GM18502 (cell line): ENCODE results near the gene DDX39A.
"Not testable (repeated sequence)": the region's sequence is repeated elsewhere in the genome, so short reads cannot be mapped to it uniquely, and the experiment has no call there.

Experiments
- ATAC-seq: cut with Tn5 transposase; IDR thresholded peaks from one replicate; pipeline ENCODE4 v1.9.1; 2021; ENCODE audit warnings: mild to moderate bottlenecking; ENCODE audit not compliant: unreplicated experiment, poor library complexity

The DDX39A gene

DNA sequence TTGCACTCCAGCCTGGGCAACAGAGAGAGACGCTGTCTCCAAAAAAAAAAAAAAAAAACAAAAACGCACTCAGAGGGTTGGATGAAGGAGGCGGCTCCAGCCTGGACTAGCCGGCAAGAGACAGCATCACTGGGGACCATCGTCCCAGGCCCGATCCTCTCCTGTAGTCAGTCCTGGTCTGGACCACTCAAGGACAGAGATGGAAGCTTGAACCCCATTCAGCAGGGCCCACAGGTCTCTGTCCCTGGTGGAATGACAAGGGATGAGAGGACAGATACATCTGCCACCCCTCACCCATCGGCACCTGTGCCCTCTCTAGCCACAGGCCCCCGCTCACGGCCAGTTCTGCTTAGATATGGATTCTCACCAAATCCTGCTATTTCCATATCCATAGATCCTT lies 23.9 kb downstream of the DDX39A start:
- no peak for ATAC-seq

DNA sequence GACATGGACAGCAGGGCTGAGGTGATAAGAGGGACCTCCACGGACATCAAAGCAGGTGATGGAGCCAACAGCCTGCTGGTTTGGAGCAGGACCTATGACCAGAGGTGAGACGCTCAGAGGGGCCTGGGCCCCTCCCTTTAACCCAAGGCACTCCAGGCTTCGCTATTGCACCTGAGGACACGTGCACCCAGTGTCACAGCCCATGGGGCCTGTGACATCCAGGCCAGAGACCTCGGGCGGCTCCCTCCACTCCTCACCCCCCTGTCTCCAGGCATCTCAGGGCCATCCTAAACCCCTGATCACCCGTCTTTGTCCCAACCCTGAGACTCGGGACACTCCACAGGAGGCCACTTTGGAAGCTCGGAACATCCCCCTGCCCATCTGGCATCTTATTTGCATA lies 25.0 kb downstream of the DDX39A start:
- ATAC-seq: no peak

DNA sequence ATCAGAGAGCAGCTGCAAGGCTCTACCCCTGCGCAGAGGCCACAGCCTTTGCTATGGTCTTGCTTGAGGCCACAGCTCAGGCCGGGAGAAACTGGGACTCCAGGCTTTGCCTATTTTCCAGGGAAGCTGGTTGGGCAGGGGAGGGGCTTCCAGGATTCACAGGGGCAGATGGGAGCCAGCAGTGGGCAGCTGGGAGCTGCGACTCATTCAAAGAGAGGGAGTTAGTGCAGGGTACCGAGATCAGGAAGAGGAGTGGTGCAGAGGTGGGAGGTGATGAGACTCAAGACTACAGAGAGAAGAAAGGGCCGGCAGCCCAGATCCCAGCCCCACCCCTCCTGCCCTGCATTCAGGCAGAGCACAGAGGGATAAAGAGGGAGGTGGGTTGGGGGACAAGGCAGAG lies 25.8 kb downstream of the DDX39A start:
- ATAC-seq: no peak

DNA sequence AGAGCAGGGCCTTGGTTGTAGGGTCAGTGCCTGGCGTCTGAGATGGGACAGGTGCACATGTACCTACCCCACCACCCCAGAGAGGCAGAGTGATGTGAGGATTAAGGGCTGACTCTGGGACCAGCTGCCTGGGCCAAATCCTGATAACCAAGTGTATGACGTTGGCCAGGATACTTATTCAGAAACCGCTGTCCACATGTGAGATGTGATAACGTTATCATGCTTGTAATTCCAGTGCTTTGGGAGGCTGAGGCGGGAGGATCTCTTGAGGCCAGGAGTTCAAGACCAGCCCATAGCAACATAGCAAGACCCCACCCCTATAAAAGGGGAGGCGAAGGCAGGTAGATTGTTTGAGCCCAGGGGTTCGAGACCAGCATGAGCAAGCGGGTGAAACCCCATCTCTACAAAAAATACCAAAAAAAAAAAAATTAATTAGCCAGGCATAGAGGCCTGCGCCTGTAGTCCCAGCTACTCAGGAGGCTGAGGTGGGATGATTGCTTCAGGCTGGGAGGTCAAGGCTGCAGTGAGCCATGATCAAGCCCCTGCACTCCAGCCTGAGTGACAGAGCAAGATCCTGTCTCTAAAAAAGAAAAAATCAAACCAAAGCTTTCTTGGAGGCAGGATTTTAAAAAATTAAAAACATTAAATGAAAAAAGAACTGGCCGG lies 27.9 kb downstream of the DDX39A start:
- no peak for ATAC-seq

DNA sequence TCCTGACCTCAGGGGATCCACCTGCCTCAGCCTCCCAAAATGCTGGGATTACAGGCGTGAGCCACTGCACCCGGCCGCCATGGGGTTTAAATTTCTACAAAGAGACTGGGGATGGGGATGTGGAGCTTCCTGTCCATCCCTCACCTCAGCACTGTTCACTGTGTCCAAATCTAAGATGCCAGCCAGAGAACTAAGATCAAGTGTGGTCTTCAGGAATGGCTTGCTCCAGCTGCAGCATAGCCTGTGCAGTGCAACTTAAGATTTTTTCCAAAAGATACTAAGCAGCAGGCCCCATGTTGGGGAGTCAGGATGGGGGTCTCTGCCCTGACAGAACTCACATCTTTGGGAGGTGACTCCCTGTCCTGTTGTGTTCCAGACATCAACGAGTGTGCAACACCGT lies 28.6 kb downstream of the DDX39A start:
- no peak for ATAC-seq

DNA sequence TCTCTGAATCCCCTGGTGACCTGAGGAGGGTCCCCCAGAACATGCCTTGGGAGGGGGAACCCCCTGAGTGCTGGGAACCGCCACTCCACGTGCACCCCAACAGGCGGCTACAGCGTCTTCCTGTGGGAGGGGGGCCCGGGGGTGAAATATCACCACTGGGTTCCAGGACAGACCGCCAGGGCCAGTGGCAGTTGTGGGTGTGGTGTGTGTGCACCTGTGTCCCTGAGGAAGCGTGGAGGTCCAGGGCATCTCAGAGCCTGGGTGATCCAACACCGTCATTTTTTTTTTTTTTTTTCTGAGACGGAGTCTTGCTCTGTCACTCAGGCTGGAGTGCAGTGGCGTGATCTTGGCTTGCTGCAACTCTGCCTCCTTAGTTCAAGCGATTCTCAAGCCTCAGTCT lies 33.6 kb downstream of the DDX39A start:
- ATAC-seq: no peak

DNA sequence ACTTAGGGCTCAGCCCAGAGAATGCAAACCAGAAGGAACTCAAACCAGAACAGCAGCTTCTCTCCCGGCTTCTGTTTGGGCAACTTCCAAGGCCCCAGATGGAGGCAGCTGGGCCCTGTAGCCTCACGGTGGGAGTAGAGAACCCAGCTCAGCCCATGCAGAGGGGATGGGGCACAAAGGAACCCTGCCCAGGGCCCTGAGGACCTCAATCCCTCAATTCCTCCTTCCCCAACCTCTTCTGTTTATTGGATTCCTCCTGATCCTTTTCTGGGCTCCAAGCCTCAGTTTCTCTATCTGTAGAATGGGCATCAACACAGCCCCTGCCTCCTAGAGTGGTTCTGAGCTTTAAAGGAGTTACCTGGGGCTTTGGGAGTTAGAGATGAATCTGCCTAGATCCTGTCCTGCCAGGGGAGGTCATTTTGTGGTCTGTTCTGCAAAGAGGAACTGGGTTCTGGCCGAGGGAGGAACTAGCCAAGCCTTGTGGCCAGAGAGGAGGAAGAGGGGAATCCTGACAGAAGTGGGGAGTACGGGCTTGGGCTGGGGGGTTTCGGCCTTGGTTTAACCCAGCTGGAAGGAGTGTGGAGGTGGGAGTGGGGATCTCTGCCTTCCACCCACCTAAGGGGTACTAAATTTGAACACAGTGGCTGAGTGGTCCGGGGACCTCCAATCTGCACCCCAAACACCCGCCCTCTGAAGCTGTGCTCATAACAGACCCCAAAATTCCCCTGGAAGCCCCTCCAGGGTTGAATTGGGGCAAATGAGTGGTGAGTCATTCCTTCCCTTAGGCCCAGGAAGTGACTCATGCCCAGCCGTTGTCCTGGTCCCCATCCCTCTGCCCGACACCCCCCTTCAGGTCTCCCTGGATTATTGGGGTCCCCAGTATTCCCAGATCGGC lies 35.2 kb downstream of the DDX39A start:
- ATAC-seq: no peak

DNA sequence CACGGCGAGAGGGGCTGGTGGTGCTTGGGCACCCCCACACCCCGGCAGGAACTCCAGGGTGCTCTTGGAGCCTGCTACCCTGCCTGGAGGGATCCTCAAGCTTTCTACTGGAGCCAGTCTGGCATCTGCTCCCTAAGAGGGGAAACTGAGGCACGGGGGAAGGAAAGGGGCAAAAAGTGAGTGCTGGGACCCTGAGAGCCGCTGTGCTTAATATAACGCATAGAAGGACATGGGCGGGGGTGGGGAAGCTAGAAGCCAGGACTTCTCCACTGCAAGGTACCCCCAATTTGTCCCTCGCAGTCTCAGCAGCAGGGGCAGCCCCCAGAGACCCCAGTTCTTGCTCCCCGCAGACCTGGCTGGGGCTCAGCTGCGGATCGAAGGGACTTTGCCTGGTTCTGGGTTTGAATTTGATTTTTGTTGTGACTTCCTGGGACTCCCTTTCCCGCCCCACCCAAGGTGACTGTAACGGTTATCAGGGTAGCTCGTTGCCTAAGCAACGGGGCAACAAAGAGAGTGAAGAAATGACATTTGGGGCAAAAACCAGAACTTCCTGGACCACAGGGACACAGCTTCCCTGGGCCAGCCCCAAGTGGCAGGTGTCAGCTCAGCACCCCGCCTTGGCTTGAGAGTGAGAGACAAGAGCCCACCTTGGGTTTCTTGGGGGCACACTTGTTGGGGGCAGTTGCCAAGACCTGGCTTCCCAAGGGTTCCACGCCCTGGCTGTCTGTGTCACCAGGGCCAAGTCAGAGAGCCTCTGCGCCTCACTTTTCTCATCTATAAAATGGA lies 37.3 kb downstream of the DDX39A start:
- no peak for ATAC-seq

DNA sequence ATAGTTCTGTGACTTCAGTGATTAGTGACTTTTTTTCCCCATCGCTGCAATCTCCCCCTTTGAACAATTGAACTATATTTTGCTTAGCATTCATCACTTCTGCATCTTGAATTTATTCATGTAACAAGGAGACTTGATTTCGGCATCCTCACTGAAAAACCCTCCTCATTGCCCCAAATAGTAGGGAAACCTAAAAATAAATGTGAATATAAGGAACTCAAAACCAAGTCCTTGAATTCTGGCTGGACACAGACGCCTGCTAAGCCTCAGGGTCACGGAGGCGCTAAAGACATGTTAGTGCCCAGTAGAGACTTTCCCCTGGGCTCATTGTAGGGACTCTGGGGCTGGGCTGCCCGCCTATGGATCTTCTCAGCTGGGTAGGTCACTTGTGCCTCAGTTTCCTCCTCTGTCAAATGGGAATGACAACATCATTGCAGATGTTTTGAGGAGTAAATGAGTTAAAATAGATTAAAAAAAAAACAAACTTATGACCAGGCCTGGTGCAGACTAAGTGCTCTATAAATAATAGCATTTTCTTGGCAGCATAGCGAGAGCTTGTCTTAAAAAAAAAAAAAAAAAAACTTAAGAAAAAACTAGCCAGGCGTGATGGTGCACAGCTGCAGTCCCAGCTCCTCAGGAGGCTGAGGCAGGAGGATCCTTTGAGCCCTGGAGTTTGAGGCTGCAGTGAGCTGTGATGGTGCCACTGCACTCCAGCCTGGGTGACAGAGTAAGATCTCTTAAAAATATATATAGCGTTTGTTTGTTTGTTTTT lies 39.7 kb downstream of the DDX39A start:
- no peak for ATAC-seq

DNA sequence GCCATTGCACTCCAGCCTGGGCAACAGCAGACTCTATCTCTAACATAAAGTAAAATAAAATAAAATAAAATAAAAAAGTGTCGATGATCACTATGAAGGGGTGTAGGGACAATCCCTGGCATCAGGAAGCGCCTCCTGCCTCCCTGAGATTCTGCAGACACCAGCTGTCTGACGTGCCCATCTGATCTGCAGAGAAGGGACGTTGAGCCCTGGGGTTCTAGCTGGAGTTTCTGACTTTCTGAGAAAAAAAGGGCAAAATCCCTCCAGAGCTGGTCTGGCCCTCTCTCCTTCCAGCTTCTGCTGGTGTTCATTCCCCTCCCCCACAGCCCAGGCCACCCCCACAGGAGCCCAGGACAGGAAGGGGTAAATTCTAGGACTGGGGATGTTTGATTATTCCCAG lies 40.3 kb downstream of the DDX39A start:
- ATAC-seq: no peak

DNA sequence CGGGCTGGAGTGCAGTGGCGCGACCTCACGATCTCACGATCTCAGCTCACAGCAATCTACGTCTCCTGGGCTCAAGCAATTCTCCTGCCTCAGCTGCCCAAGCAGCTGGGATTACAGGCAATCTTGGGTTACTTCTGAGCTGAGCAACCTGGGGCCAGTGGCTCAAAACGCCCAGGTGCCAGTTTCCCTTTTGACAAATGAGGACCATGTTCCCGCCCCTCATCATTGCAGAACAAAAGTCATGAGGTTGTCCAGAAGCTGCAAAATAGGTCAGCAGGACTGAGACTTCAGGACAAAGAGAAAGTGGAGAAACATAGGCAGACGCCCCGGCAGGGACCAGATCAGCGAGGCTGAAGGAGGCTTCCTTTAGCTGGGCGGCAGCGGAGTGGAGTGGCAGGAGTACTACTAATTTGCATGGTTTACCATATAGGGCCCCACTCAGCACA lies 41.2 kb downstream of the DDX39A start:
- ATAC-seq: no peak

DNA sequence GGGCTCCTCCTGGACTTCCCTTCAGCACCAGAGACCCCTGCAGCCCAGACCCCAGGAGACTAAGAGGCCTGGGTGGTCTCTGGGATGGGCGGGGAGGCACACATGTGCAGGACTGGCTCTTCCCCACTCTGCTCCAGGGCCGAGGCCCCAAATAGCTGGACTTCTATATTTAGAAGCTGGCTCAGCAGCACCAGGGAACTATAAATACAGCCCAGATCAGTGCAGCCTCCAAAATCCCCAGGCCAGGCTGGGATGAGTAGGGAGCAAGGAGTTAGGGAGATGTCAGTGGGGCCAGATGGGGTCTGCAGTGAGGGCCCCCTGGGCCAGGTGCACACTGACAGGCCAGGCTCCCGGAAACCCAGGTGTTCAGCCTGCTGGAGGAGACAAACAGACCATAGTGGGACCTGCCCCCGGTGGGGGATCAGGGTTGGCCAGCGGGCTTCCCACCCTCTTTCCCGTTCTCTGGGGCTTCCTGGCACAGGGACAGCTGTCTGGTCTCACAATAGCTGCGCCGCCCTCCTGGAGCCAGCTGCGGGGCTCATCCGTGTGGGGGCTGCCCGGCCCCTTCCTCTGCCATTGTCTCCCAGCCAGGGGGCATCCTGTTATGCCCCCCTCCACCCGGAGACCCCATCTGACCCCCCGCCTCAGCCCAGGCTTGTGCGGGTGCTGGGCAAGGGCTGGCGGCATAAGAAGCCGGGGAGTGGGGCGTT lies 43.4 kb downstream of the DDX39A start:
- ATAC-seq: no peak

DNA sequence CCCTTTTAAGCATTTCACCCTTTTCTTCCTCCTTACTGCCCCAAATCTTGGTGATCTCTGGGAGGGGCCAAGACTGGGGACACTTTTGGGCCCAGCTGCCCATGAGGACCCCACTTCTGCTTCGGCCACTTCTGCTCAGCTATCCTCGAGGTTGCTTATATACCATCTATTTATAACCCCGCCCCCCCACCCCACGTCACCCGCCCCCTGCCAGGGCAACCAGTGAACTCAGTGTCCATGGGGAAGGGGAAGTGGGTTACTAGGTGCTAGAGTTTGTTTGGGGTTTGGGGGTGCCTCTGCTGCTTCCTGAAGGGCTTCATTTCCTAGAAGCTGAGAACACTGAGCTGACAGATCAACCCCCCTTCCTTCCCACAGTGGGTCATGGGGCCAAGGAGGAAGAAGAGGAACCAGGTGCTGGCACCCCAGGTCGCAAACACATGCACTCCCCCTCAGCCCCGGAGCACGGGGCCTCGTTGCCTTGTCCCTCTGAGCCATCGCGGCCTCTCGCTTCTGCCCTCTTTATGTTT lies 44.0 kb downstream of the DDX39A start:
- no peak for ATAC-seq

DNA sequence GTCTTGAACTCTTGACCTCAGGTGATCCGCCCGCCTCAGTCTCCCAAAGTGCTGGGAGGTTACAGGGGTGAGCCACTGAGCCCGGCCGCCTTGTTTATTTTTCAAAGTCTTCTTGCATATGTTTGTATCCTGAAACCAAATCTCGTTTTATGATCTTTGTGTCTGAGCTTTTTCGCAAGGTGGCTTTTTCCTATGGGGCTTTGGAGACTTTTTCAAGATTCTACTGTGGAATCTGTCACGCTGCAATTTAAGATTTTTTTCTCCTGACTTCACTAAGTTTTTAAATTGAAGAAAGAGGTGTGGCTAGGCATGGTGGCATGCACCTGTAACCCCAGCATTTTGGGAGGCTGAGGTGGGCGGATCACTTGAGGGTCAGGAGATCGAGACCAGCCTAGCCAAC lies 44.8 kb downstream of the DDX39A start:
- ATAC-seq: not testable (repeated sequence)

DNA sequence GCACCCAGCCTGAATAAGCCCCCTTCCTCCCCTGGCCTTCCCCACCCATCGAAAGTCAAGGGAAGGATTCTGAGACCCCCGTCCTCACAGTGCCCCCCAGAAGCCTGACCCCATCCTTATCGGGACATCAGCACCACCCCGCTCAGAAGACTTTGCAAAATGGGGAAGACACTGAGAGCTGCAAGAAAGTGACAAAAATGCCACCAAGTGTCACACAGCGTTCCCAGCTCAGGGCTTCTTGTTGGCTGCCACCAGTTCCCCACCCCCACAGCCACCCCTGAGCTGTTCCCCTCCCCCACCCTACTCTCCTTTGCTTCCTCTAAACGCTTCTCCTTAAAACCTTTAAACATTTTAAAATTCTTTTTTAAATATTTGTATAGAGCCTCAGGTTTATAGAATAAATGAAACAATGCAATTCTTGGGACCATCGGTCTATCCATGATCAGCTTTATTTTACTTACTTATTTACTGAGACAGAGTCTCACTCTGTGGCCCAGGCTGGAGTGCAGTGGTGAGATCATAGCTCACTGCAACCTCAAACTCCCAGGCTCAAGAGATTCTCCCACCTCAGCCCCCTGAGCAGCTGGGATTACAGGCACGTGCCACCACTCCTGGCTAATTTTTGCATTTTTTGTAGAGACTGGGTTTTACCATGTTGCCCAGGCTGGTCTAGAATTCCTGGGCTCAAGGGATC lies 46.6 kb downstream of the DDX39A start:
- not testable (repeated sequence) for ATAC-seq

DNA sequence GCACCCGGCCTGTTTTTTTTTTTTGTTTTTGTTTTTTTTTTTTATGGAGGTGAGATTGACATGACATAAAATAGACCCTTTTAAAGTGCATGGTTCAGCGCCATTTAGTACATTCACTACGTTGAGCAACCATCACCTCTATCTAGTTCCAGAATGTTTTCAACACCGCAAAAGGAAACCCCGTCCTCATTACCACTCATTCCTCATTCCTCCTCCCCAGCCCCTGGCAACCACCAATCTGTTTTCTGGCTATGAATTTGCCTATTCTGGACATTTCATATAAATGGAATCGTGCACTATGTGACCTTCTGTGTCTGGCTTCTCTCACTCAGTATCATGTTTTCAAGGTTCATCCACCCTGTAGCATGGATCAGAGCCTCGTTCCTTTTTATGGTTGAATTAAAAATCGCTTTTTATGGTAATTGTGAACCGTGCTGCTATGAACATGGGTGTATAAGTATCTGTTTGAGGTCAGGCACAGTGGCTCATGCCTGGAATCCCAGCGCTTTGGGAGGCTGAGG lies 47.8 kb downstream of the DDX39A start:
- ATAC-seq: no peak

DNA sequence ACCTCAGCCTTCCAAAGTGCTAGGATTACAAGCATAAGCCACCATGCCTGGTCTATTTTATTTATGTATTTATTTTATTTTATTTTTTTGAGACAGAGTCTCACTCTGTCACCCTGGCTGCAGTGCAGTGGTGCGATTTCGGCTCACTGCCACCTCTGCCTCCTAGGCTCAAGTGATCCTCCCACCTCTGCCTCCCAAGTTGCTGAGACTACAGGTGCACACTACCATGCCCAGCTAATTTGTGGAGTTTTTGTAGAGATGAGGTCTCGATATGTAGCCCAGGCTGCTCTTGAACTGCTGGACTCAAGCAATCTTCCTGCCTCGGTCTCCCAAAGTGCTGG lies 48.2 kb downstream of the DDX39A start:
- no peak for ATAC-seq

DNA sequence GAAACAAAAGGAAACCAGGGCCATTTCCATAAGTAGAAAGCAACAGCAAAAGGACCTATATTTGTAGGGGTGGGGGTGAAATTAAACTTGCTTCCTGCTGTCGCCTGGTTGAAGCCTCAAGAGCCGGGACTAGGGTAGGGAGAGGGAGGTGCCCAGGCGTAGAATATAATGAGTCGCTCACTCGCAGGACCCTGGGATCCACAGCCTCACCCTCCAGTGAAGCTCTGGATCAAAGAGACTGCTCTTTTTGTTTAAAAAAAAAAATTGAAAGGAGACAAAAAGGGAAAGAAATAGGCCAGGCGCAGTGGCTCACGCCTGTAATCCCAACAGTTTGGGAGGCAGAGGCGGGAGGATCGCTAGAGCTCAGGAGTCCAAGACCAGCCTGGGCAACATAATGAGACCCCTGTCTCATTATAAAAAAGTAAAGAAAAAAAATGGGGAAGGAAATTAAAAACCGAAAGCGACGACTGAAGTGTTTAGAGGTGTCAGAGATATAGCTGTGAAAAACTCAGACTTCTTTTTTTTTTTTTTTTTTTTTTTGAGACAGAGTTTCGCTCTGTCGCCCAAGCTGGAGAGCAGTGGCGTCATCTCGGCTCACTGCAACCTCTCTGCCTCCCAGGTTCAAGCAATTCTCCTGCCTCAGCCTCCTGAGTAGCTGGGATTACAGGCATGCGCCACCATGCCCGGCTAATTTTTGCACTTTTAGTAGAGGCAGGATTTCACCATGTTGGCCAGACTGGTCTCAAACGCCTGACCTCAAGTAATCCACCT lies 48.8 kb downstream of the DDX39A start:
- ATAC-seq: no peak
